ENCODE measurements around the gene KCNJ12.
"Not testable (repeated sequence)": the region's sequence is repeated elsewhere in the genome, so short reads cannot be mapped to it uniquely, and the experiment has no call there.

The KCNJ12 gene

GRCh38 chr17:21388066-21388465 lies 11.9 kb downstream of the KCNJ12 start:
- no peak for DNase-seq

- DNase-seq: no peak
These were observed 12.8 kb downstream of the KCNJ12 start for GRCh38 chr17:21388944-21389343.

- no peak for DNase-seq
These were observed 13.2 kb downstream of the KCNJ12 start for GRCh38 chr17:21389394-21389793.

GRCh38 chr17:21390294-21390693 lies 14.1 kb downstream of the KCNJ12 start:
- DNase-seq: no peak

- DNase-seq: no peak
These were observed 16.1 kb downstream of the KCNJ12 start for GRCh38 chr17:21392266-21392665.

GRCh38 chr17:21394265-21394664 lies 18.1 kb downstream of the KCNJ12 start:
- no peak for DNase-seq

GRCh38 chr17:21395764-21396163 lies 19.6 kb downstream of the KCNJ12 start:
- no peak for DNase-seq

GRCh38 chr17:21396237-21396636 lies 20.1 kb downstream of the KCNJ12 start:
- no peak for DNase-seq

- DNase-seq: no peak
These were observed 21.4 kb downstream of the KCNJ12 start for GRCh38 chr17:21397341-21398190.

GRCh38 chr17:21399474-21400186 lies 23.5 kb downstream of the KCNJ12 start:
- no peak for DNase-seq

- DNase-seq: not testable (repeated sequence)
These were observed 24.0 kb downstream of the KCNJ12 start for GRCh38 chr17:21400187-21400569.

GRCh38 chr17:21400816-21401593 lies 24.8 kb downstream of the KCNJ12 start:
- DNase-seq: no peak

GRCh38 chr17:21402166-21402571 lies 26.0 kb downstream of the KCNJ12 start:
- not testable (repeated sequence) for DNase-seq

- not testable (repeated sequence) for DNase-seq
These were observed 26.8 kb downstream of the KCNJ12 start for GRCh38 chr17:21402926-21403325.

GRCh38 chr17:21404106-21404505 lies 27.9 kb downstream of the KCNJ12 start:
- not testable (repeated sequence) for DNase-seq

- not testable (repeated sequence) for DNase-seq
These were observed 28.4 kb downstream of the KCNJ12 start for GRCh38 chr17:21404539-21404938.

- not testable (repeated sequence) for DNase-seq
These were observed 29.0 kb downstream of the KCNJ12 start for GRCh38 chr17:21404956-21405731.

GRCh38 chr17:21405904-21406400 lies 29.8 kb downstream of the KCNJ12 start:
- DNase-seq: not testable (repeated sequence)

GRCh38 chr17:21406616-21407404 lies 30.7 kb downstream of the KCNJ12 start:
- not testable (repeated sequence) for DNase-seq

GRCh38 chr17:21407752-21408151 lies 31.6 kb downstream of the KCNJ12 start:
- not testable (repeated sequence) for DNase-seq

- DNase-seq: not testable (repeated sequence)
These were observed 32.1 kb downstream of the KCNJ12 start for GRCh38 chr17:21408224-21408623.
